DND-41 (cell line): ENCODE results near the gene SLC1A7.

ENCODE experiments used
- ATAC-seq: fragments of 200-7000 bp; cut with Tn5 transposase; 3 replicates; pipeline ENCODE4 v1.9.1; 2021; ENCODE audit warnings: low read depth; ENCODE audit not compliant: insufficient read depth
- DNase-seq: peaks from one replicate; pipeline ENCODE4 v3.0.0-alpha.2; 2020
- H2AFZ ChIP-seq: 2 replicates; pipeline ENCODE4 v1.6.0; 2012; ENCODE audit warnings: low read depth, low read length
- H3K27ac ChIP-seq: 2 replicates; pipeline ENCODE4 v1.5.1; 2012; ENCODE audit warnings: low read length, inconsistent platforms
- H3K27me3 ChIP-seq: fragments of 200-600 bp; sonication (generic); 2 replicates; pipeline ENCODE4 v1.6.0; 2012; ENCODE audit warnings: low read length, mild to moderate bottlenecking, inconsistent platforms; ENCODE audit not compliant: insufficient read depth, poor library complexity
- H3K36me3 ChIP-seq: 2 replicates; pipeline ENCODE4 v1.5.1; 2012; ENCODE audit warnings: low read length, inconsistent platforms; ENCODE audit not compliant: insufficient read depth
- H3K4me1 ChIP-seq: 2 replicates; pipeline ENCODE4 v1.5.1; 2012; ENCODE audit warnings: mild to moderate bottlenecking, low read length; ENCODE audit not compliant: insufficient read depth
- H3K4me2 ChIP-seq: 2 replicates; pipeline ENCODE4 v1.6.0; 2012; ENCODE audit warnings: mild to moderate bottlenecking, moderate library complexity, low read length, inconsistent platforms; ENCODE audit not compliant: insufficient read depth
- H3K4me3 ChIP-seq, 2 experiments: fragments of 200-600 bp in 1 of 2; shearing (Covaris generic) in 1 of 2; 2 replicates each; pipeline ENCODE4 v1.5.1; 2012 to 2016; ENCODE audit warnings: inconsistent platforms in 2 of 2, low read length in 2 of 2, mild to moderate bottlenecking in 2 of 2, low read depth in 1 of 2, moderate library complexity in 1 of 2
- H3K79me2 ChIP-seq: 2 replicates; pipeline ENCODE4 v1.6.0; 2012; ENCODE audit warnings: low read length, inconsistent platforms; ENCODE audit not compliant: insufficient read depth
- H3K9ac ChIP-seq: 2 replicates; pipeline ENCODE4 v1.6.0; 2012; ENCODE audit warnings: low read depth, mild to moderate bottlenecking, inconsistent platforms, low read length, moderate library complexity
- H3K9me3 ChIP-seq: 2 replicates; pipeline ENCODE4 v1.5.1; 2012; ENCODE audit warnings: low read length, moderate library complexity, mild to moderate bottlenecking, inconsistent platforms; ENCODE audit not compliant: insufficient read depth, severe bottlenecking
- H4K20me1 ChIP-seq: 2 replicates; pipeline ENCODE4 v1.6.0; 2012; ENCODE audit warnings: low read length; ENCODE audit not compliant: insufficient read depth
- EZH2 ChIP-seq: IDR thresholded peaks from 3 replicates; pipeline ENCODE4 v1.6.1; 2012; ENCODE audit warnings: borderline replicate concordance, low read depth, mild to moderate bottlenecking, moderate library complexity, low read length, inconsistent platforms; ENCODE audit not compliant: severe bottlenecking
- TF ChIP-seq, protein P1 (sequence below): IDR thresholded peaks from 2 replicates; pipeline ENCODE4 v1.5.1; 2012; ENCODE audit warnings: borderline replicate concordance, low read length, moderate library complexity, mild to moderate bottlenecking; ENCODE audit not compliant: poor library complexity, severe bottlenecking; ENCODE audit errors: extremely low read depth

SLC1A7 gene

DNA sequence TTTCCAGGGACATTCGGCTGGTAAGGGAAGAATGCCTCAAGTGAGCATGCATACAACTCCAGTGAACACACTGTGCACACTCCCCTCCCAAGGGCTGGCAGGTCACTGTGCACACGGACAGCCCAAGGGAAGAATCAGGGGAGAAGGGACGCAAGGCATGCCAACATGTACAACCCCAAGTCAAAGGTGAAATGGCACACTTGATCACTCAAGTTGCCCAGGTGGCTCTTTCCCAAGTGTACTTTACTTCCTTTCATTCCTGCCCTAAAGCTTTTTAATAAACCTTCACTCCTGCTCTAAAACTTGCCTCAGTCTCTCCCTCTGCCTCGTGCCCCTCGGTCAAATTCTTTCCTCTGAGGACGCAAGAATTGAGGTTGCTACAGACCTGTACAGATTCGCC lies 13.5 kb upstream of the SLC1A7 start:
- H3K27ac ChIP-seq = no peak overlapping the region
- H3K9me3 ChIP-seq = no peaks in the 10 kb centered on the region
- no peak for DNase-seq
- no peak overlapping the region for H3K4me2 ChIP-seq
- no peak for TF ChIP-seq EZH2
- TF ChIP-seq, protein P1, sequence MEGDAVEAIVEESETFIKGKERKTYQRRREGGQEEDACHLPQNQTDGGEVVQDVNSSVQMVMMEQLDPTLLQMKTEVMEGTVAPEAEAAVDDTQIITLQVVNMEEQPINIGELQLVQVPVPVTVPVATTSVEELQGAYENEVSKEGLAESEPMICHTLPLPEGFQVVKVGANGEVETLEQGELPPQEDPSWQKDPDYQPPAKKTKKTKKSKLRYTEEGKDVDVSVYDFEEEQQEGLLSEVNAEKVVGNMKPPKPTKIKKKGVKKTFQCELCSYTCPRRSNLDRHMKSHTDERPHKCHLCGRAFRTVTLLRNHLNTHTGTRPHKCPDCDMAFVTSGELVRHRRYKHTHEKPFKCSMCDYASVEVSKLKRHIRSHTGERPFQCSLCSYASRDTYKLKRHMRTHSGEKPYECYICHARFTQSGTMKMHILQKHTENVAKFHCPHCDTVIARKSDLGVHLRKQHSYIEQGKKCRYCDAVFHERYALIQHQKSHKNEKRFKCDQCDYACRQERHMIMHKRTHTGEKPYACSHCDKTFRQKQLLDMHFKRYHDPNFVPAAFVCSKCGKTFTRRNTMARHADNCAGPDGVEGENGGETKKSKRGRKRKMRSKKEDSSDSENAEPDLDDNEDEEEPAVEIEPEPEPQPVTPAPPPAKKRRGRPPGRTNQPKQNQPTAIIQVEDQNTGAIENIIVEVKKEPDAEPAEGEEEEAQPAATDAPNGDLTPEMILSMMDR = no peak
- H3K36me3 ChIP-seq = no peaks in the 10 kb centered on the region
- H2AFZ ChIP-seq = no peak overlapping the region
- H3K4me3 ChIP-seq = no peak overlapping the region
- H3K27me3 ChIP-seq = no peaks in the 10 kb centered on the region
- no peak overlapping the region for H3K9ac ChIP-seq
- ATAC-seq = no peak
- peaks cover 1% of the 10 kb centered on the region; the same call in 1 of the 2 replicates for H4K20me1 ChIP-seq
- H3K79me2 ChIP-seq = no peaks in the 10 kb centered on the region
- H3K4me1 ChIP-seq = no peaks in the 10 kb centered on the region

- no peaks in the 10 kb centered on the region for H3K79me2 ChIP-seq
- H3K27me3 ChIP-seq = no peaks in the 10 kb centered on the region
- DNase-seq (no peak), ATAC-seq (no peak)
- no peaks in the 10 kb centered on the region for H3K9me3 ChIP-seq
- H2AFZ ChIP-seq = no peak overlapping the region
- no peaks in the 10 kb centered on the region for H3K36me3 ChIP-seq
- no peak overlapping the region for H3K9ac ChIP-seq
- H4K20me1 ChIP-seq = no peaks in the 10 kb centered on the region
- H3K27ac ChIP-seq = no peak overlapping the region
- no peaks in the 10 kb centered on the region for H3K4me1 ChIP-seq
- TF ChIP-seq EZH2 = no peak
- TF ChIP-seq, protein P1 = no peak
- no peak overlapping the region for H3K4me2 ChIP-seq
- no peak overlapping the region for H3K4me3 ChIP-seq
Observed at GRCh38 chr1:53155534-53155933, 13.1 kb upstream of the SLC1A7 start.

GRCh38 chr1:53154859-53155438 lies 12.5 kb upstream of the SLC1A7 start:
- no peak for ATAC-seq
- Histone ChIP-seq H3K4me1 (no peaks in the 10 kb centered on the region), H2AFZ (no peak overlapping the region)

More at GRCh38 chr1:53154859-53155438, 12.5 kb upstream of the SLC1A7 start:
- Histone ChIP-seq H3K4me3 (no peak overlapping the region), H3K9me3 (no peaks in the 10 kb centered on the region), H3K36me3 (no peaks in the 10 kb centered on the region), H3K27ac (no peak overlapping the region), H3K27me3 (no peaks in the 10 kb centered on the region), H3K4me2 (no peak overlapping the region), H4K20me1 (no peaks in the 10 kb centered on the region), H3K9ac (no peak overlapping the region), H3K79me2 (no peaks in the 10 kb centered on the region)
- no peak for TF ChIP-seq EZH2
- TF ChIP-seq, protein P1 = no peak
- no peak for DNase-seq
